ENCODE results near the gene KIAA0586.

Gene KIAA0586

GRCh38 chr14:58491593-58491992 lies 64.1 kb downstream of the KIAA0586 start:
- peaks cover 0 to 70% of the 10 kb centered on the region in 2 experiments for H3K36me3 ChIP-seq (ENCODE audit: control insufficient read depth in 1 of 2, insufficient read depth in 2 of 2, low read depth in 1 of 2, low read length in 2 of 2)
- H3K4me2 ChIP-seq (ENCODE audit: low read length, poor library complexity, severe bottlenecking) = no peak overlapping the region
- H3K18ac ChIP-seq (ENCODE audit: low read depth in 1 of 2, low read length in 2 of 2) = no peak overlapping the region
- no peak overlapping the region for H4K91ac ChIP-seq (ENCODE audit: low read length)
- WGBS = 94% methylated on average over 1 of the region's 1 CpG
- no peaks in the 10 kb centered on the region for H3K27me3 ChIP-seq (ENCODE audit: control insufficient read depth in 1 of 2, insufficient read depth in 1 of 2, low read length in 2 of 2)
- H3K27ac ChIP-seq (ENCODE audit: low read length, poor library complexity, severe bottlenecking) = no peak overlapping the region
- H3K4ac ChIP-seq (ENCODE audit: low read depth in 1 of 2, low read length in 2 of 2) = no peak overlapping the region
- H2AK5ac ChIP-seq (ENCODE audit: low read length, severe bottlenecking) = no peak overlapping the region
- peaks cover 2% of the 10 kb centered on the region for H3K4me1 ChIP-seq (ENCODE audit: control insufficient read depth, insufficient read depth, low read depth, low read length)
- no peak overlapping the region for H2BK12ac ChIP-seq (ENCODE audit: low read length in 2 of 2)
- H3K23ac ChIP-seq (ENCODE audit: low read length in 2 of 2) = no peak overlapping the region
- H3K9me3 ChIP-seq (ENCODE audit: control insufficient read depth, low read length) = no peaks in the 10 kb centered on the region
- no peak overlapping the region for H3K14ac ChIP-seq (ENCODE audit: low read length in 2 of 2)
- H2BK120ac ChIP-seq (ENCODE audit: low read depth, low read length) = no peak overlapping the region
- H3K4me3 ChIP-seq (ENCODE audit: insufficient read depth in 1 of 2, low read depth in 1 of 2, low read length in 2 of 2) = no peak overlapping the region
- no peak overlapping the region for H3K9ac ChIP-seq (ENCODE audit: low read length)
- no peak overlapping the region for H2BK5ac ChIP-seq (ENCODE audit: low read depth, low read length, poor library complexity, severe bottlenecking)
- no peak for DNase-seq
- H4K8ac ChIP-seq (ENCODE audit: low read length) = no peak overlapping the region
- H2AFZ ChIP-seq (ENCODE audit: low read depth, low read length) = no peak overlapping the region
- H3K79me1 ChIP-seq (replicated peaks; ENCODE audit: low read length, poor library complexity, severe bottlenecking) = peaks cover 6% of the 10 kb centered on the region
- H2BK15ac ChIP-seq (ENCODE audit: low read depth, poor library complexity, severe bottlenecking) = no peak overlapping the region

DNA sequence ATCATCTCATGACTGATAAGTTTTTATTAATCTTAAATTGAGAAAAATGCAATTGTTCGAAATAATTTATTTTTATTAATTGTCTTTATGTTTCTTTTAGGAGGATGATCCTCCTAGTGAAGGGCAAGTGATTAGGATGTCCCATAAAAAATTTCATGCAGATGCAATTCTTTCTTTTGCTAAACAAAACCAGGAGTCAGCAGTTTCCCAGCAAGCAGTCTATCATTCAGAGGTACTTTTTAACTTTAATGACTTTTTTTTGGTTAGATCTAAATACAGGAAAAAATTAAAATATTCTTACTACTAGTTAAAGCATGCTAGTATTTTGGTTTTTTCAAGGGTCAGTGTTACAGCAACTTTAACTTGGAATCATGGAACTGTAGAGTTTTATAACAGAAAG lies 64.5 kb downstream of the KIAA0586 start:
- H2AK5ac ChIP-seq (ENCODE audit: low read length, severe bottlenecking) = no peak overlapping the region

DNA sequence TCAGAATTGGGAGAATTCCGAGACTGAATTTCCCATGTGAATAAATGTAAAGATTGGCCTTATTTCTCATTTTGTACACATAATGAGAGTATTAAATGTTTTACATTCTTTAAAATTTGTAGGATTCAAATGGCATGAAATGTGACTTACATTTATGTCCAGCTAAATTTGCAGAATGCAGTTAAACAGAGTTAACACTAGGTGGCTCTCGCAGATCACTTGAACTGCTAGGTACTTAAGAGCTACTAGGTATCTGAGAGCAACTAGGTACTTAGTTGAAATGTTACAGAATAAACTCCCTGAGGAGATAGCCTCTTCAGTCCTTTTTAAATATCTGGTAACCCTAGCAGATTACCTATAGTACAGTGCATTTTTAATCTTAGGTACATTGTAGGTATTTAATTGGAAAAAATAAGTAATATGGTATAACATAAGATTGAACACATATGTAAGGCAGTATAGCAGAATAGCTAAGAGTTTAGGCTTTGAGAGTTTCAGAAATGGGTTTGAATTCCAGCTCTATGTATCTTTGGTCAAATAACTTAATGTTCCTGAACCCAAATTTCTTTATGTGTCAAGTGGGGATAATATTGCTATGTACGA lies 73.8 kb downstream of the KIAA0586 start:
- no peak overlapping the region for H2BK12ac ChIP-seq (ENCODE audit: low read length in 2 of 2)
- WGBS = 0% methylated on average over 1 of the region's 3 CpGs
- H2BK15ac ChIP-seq (ENCODE audit: low read depth, poor library complexity, severe bottlenecking) = no peak overlapping the region
- H3K9ac ChIP-seq (ENCODE audit: low read length) = no peak overlapping the region
- DNase-seq = peak; percentile 76
- no peak overlapping the region for H3K4me2 ChIP-seq (ENCODE audit: low read length, poor library complexity, severe bottlenecking)
- H3K23ac ChIP-seq (ENCODE audit: low read length in 2 of 2) = no peak overlapping the region
- H4K8ac ChIP-seq (ENCODE audit: low read length) = no peak overlapping the region
- no peak overlapping the region for H3K27ac ChIP-seq (ENCODE audit: low read length, poor library complexity, severe bottlenecking)
- H2AFZ ChIP-seq (ENCODE audit: low read depth, low read length) = no peak overlapping the region
- no peaks in the 10 kb centered on the region for H3K79me1 ChIP-seq (replicated peaks; ENCODE audit: low read length, poor library complexity, severe bottlenecking)
- no peak overlapping the region for H3K4ac ChIP-seq (ENCODE audit: low read depth in 1 of 2, low read length in 2 of 2)
- no peak overlapping the region for H3K18ac ChIP-seq (ENCODE audit: low read depth in 1 of 2, low read length in 2 of 2)
- no peak overlapping the region for H3K4me3 ChIP-seq (ENCODE audit: insufficient read depth in 1 of 2, low read depth in 1 of 2, low read length in 2 of 2)
- H3K4me1 ChIP-seq (ENCODE audit: control insufficient read depth, insufficient read depth, low read depth, low read length) = no peaks in the 10 kb centered on the region
- H3K36me3 ChIP-seq (ENCODE audit: control insufficient read depth in 1 of 2, insufficient read depth in 2 of 2, low read depth in 1 of 2, low read length in 2 of 2) = peaks cover 4 to 37% of the 10 kb centered on the region in 2 experiments
- H3K14ac ChIP-seq (ENCODE audit: low read length in 2 of 2) = no peak overlapping the region
- no peak overlapping the region for H2BK120ac ChIP-seq (ENCODE audit: low read depth, low read length)
- no peaks in the 10 kb centered on the region for H3K27me3 ChIP-seq (ENCODE audit: control insufficient read depth in 1 of 2, insufficient read depth in 1 of 2, low read length in 2 of 2)
- no peak overlapping the region for H2BK5ac ChIP-seq (ENCODE audit: low read depth, low read length, poor library complexity, severe bottlenecking)
- H2AK5ac ChIP-seq (ENCODE audit: low read length, severe bottlenecking) = no peak overlapping the region
- H3K9me3 ChIP-seq (ENCODE audit: control insufficient read depth, low read length) = no peaks in the 10 kb centered on the region
- H4K91ac ChIP-seq (ENCODE audit: low read length) = no peak overlapping the region

More for the DNA sequence above, 64.5 kb downstream of the KIAA0586 start:
- Histone ChIP-seq H3K27me3 (ENCODE audit: control insufficient read depth in 1 of 2, insufficient read depth in 1 of 2, low read length in 2 of 2) (no peaks in the 10 kb centered on the region), H2BK12ac (ENCODE audit: low read length in 2 of 2) (no peak overlapping the region), H2BK120ac (ENCODE audit: low read depth, low read length) (no peak overlapping the region), H2AFZ (ENCODE audit: low read depth, low read length) (no peak overlapping the region), H3K18ac (ENCODE audit: low read depth in 1 of 2, low read length in 2 of 2) (no peak overlapping the region), H3K4me2 (ENCODE audit: low read length, poor library complexity, severe bottlenecking) (no peak overlapping the region), H4K91ac (ENCODE audit: low read length) (no peak overlapping the region), H3K27ac (ENCODE audit: low read length, poor library complexity, severe bottlenecking) (no peak overlapping the region), H3K36me3 (ENCODE audit: control insufficient read depth in 1 of 2, insufficient read depth in 2 of 2, low read depth in 1 of 2, low read length in 2 of 2) (peaks cover 0 to 65% of the 10 kb centered on the region in 2 experiments), H4K8ac (ENCODE audit: low read length) (no peak overlapping the region), H3K14ac (ENCODE audit: low read length in 2 of 2) (no peak overlapping the region), H3K79me1 (replicated peaks; ENCODE audit: low read length, poor library complexity, severe bottlenecking) (peaks cover 6% of the 10 kb centered on the region), H3K4me3 (ENCODE audit: insufficient read depth in 1 of 2, low read depth in 1 of 2, low read length in 2 of 2) (no peak overlapping the region), H2BK5ac (ENCODE audit: low read depth, low read length, poor library complexity, severe bottlenecking) (no peak overlapping the region), H3K4ac (ENCODE audit: low read depth in 1 of 2, low read length in 2 of 2) (no peak overlapping the region), H2BK15ac (ENCODE audit: low read depth, poor library complexity, severe bottlenecking) (no peak overlapping the region), H3K4me1 (ENCODE audit: control insufficient read depth, insufficient read depth, low read depth, low read length) (peaks cover 2% of the 10 kb centered on the region), H3K23ac (ENCODE audit: low read length in 2 of 2) (no peak overlapping the region), H3K9me3 (ENCODE audit: control insufficient read depth, low read length) (no peaks in the 10 kb centered on the region), H3K9ac (ENCODE audit: low read length) (no peak overlapping the region)
- no CpG with 5 or more reads among the region's 1 CpG for WGBS
- DNase-seq = no peak

- H3K18ac ChIP-seq (ENCODE audit: low read depth in 1 of 2, low read length in 2 of 2) = no peak overlapping the region
- no peak for DNase-seq
- 100% methylated on average over 2 of the region's 3 CpGs for WGBS
These were observed 85.8 kb downstream of the KIAA0586 start for GRCh38 chr14:58513272-58513671.

More at GRCh38 chr14:58513272-58513671, 85.8 kb downstream of the KIAA0586 start:
- Histone ChIP-seq H3K9ac (ENCODE audit: low read length) (no peak overlapping the region), H3K27me3 (ENCODE audit: control insufficient read depth in 1 of 2, insufficient read depth in 1 of 2, low read length in 2 of 2) (no peaks in the 10 kb centered on the region), H3K4me1 (ENCODE audit: control insufficient read depth, insufficient read depth, low read depth, low read length) (no peaks in the 10 kb centered on the region), H3K23ac (ENCODE audit: low read length in 2 of 2) (no peak overlapping the region), H3K9me3 (ENCODE audit: control insufficient read depth, low read length) (no peaks in the 10 kb centered on the region), H2BK5ac (ENCODE audit: low read depth, low read length, poor library complexity, severe bottlenecking) (no peak overlapping the region), H3K79me1 (replicated peaks; ENCODE audit: low read length, poor library complexity, severe bottlenecking) (no peaks in the 10 kb centered on the region), H2AFZ (ENCODE audit: low read depth, low read length) (no peak overlapping the region), H3K4ac (ENCODE audit: low read depth in 1 of 2, low read length in 2 of 2) (no peak overlapping the region), H3K4me2 (ENCODE audit: low read length, poor library complexity, severe bottlenecking) (no peak overlapping the region), H4K91ac (ENCODE audit: low read length) (no peak overlapping the region), H4K8ac (ENCODE audit: low read length) (no peak overlapping the region), H2AK5ac (ENCODE audit: low read length, severe bottlenecking) (no peak overlapping the region), H2BK12ac (ENCODE audit: low read length in 2 of 2) (no peak overlapping the region), H3K36me3 (ENCODE audit: control insufficient read depth in 1 of 2, insufficient read depth in 2 of 2, low read depth in 1 of 2, low read length in 2 of 2) (peaks cover 0 to 16% of the 10 kb centered on the region in 2 experiments), H3K14ac (ENCODE audit: low read length in 2 of 2) (no peak overlapping the region), H3K27ac (ENCODE audit: low read length, poor library complexity, severe bottlenecking) (no peak overlapping the region), H2BK120ac (ENCODE audit: low read depth, low read length) (no peak overlapping the region), H2BK15ac (ENCODE audit: low read depth, poor library complexity, severe bottlenecking) (no peak overlapping the region), H3K4me3 (ENCODE audit: insufficient read depth in 1 of 2, low read depth in 1 of 2, low read length in 2 of 2) (no peak overlapping the region)

All from mesenchymal stem cell (in vitro differentiated cells and primary cell).